Measurements from ENCODE around the gene EML2.

- TF ChIP-seq EZH2phosphoT487 (IDR thresholded peaks at IDR 0.05; ENCODE audit: low read length) (no peak), CTCF (IDR thresholded peaks at IDR 0.05; ENCODE audit: low read length) (no peak)
These were observed 43.7 kb upstream of the EML2 start for GRCh38 chr19:45682908-45683307.
